ENCODE data around the gene PHB1.

- TF ChIP-seq, protein P1, sequence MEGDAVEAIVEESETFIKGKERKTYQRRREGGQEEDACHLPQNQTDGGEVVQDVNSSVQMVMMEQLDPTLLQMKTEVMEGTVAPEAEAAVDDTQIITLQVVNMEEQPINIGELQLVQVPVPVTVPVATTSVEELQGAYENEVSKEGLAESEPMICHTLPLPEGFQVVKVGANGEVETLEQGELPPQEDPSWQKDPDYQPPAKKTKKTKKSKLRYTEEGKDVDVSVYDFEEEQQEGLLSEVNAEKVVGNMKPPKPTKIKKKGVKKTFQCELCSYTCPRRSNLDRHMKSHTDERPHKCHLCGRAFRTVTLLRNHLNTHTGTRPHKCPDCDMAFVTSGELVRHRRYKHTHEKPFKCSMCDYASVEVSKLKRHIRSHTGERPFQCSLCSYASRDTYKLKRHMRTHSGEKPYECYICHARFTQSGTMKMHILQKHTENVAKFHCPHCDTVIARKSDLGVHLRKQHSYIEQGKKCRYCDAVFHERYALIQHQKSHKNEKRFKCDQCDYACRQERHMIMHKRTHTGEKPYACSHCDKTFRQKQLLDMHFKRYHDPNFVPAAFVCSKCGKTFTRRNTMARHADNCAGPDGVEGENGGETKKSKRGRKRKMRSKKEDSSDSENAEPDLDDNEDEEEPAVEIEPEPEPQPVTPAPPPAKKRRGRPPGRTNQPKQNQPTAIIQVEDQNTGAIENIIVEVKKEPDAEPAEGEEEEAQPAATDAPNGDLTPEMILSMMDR (IDR thresholded peaks at IDR 0.05), result no peak
- TF ChIP-seq TCF7L2 (IDR thresholded peaks at IDR 0.05; ENCODE audit: low read depth, low read length) (no peak), POLR2AphosphoS5 (IDR thresholded peaks at IDR 0.05; ENCODE audit: low read depth, low read length) (no peak), REST (IDR thresholded peaks at IDR 0.05; ENCODE audit: insufficient read depth in 1 of 2, low read depth in 2 of 2, low read length in 1 of 2) (no peak), SIN3A (IDR thresholded peaks at IDR 0.05; ENCODE audit: borderline replicate concordance, insufficient read depth, low read depth, low read length) (no peak)
Observed at GRCh38 chr17:49357516-49357915, 57.2 kb downstream of the PHB1 start.
